IPS DF 6.9 (cell line): ENCODE measurements around the gene HDDC2.

Source experiments
- DNase-seq: peaks from one replicate; pipeline ENCODE4 v3.0.0-alpha.2; 2013; ENCODE audit warnings: low read depth, low spot score
- H3K27ac ChIP-seq: one replicate; pipeline ENCODE4 v1.5.1; 2013; ENCODE audit warnings: low read length, control low read depth
- H3K27me3 ChIP-seq: 2 replicates; pipeline ENCODE4 v1.6.1; 2013; ENCODE audit warnings: mild to moderate bottlenecking, low read length; ENCODE audit not compliant: control insufficient read depth, insufficient read depth
- H3K36me3 ChIP-seq: 2 replicates; pipeline ENCODE4 v1.6.1; 2013; ENCODE audit warnings: low read length; ENCODE audit not compliant: control insufficient read depth, insufficient read depth
- H3K4me1 ChIP-seq: 2 replicates; pipeline ENCODE4 v1.6.1; 2013; ENCODE audit warnings: low read length; ENCODE audit not compliant: control insufficient read depth, insufficient read depth
- H3K4me3 ChIP-seq: 2 replicates; pipeline ENCODE4 v1.5.1; 2013; ENCODE audit warnings: mild to moderate bottlenecking, low read length
- H3K9me3 ChIP-seq: 2 replicates; pipeline ENCODE4 v1.6.1; 2013; ENCODE audit warnings: low read length, inconsistent platforms; ENCODE audit not compliant: control insufficient read depth, insufficient read depth
- WGBS: extraction: QIAGEN DNeasy Blood & Tissue Kit; methylation state at CpG from one replicate; pipeline ENCODE4 v1.1.7; 2013; ENCODE audit warnings: mixed read lengths, missing lambda C conversion rate; ENCODE audit not compliant: insufficient read length, insufficient coverage; 5-methylcytosine and 5-hydroxymethylcytosine counted together

HDDC2 gene

DNA sequence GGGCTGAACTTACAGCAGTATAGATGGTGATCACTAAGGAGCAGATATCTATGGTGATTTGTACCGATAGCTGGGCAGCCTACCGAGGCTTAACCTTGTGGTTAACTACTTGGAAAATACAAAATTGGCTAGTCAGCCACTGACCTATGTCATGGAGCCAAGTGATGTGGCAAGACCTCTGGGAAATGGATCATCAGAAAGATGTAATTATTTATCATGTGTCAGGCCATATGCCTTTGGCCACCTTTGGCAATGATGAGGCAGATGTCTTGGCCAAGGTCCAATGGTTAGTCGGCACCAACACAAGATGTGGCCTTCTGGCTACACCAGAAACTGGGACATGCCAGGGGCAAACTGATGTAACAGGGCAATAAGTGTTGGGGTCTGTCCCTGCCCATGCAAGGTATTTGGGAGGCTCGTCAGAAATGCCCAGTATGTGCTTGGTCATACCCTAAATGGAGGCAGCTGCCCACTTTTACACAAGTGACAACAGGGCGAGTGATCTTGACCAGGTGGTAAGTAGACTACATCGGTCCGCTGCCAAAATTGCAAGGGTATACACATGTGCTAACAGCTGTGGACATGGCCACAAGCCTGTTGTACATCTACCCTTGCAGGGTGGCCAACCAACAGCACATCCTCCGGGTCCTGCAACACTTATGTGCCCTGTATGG is 30.1 kb downstream of the HDDC2 start:
- Histone ChIP-seq H3K4me3 (no peak overlapping the region), H3K27me3 (no peaks in the 10 kb centered on the region), H3K9me3 (no peaks in the 10 kb centered on the region), H3K27ac (no peak overlapping the region), H3K36me3 (no peaks in the 10 kb centered on the region), H3K4me1 (no peaks in the 10 kb centered on the region)
- no peak for DNase-seq
- no CpG with 5 or more reads among the region's 8 CpGs for WGBS

DNA sequence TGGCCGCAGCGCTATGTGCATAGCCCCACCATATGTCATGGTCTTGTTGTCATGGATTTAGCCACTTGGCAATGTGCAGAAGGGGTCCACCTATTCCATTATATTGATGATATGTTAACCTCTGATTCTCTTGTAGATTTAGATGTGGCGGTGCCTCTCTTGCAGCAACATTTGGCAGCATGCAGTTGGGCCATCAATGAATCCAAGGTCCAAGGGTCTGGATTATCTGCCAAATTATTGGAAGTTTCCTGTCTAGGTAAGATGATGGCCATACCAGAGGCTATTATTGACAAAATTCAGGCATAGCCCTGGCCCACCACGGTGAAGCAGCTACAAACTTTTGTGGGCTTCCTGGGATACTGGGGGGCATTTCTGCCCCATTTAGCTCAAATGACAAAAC is 31.4 kb downstream of the HDDC2 start:
- Histone ChIP-seq H3K27ac (no peak overlapping the region), H3K4me1 (no peaks in the 10 kb centered on the region), H3K36me3 (no peaks in the 10 kb centered on the region), H3K9me3 (no peaks in the 10 kb centered on the region), H3K4me3 (no peak overlapping the region), H3K27me3 (no peaks in the 10 kb centered on the region)
- no CpG with 5 or more reads among the region's 4 CpGs for WGBS
- DNase-seq = no peak

DNA sequence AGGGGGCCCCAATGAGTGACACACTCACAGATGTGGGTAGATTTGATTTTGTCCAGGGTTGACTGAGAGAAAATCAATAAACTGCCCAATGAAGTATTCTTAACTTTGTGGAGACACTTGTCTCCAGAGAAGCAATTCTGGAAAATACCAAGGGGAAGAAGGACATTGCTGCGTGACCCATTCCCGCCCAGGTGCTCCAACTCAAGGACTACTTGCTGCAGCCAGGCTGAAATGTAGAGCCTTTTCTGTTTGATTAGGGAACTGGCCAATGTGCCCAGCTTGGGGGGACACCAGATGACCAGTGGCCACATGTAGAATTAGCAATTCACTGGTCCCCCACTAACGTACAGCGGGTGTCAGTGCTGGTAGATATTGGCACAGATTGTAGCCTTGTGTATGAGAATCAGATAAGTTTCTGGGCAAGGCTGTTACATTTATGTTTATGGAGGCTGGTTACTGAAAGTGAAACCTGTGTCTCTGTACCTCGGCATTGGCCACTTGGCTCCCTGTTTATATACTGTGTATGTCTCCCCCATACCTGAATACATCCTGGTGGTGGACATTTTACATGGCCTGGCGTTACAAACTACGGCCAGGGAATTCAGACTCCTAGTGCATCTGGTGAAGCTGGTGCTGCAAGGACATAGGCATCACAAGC is 32.3 kb downstream of the HDDC2 start:
- WGBS = no CpG with 5 or more reads among the region's 7 CpGs
- no peaks in the 10 kb centered on the region for H3K27me3 ChIP-seq
- H3K27ac ChIP-seq = no peak overlapping the region
- no peaks in the 10 kb centered on the region for H3K36me3 ChIP-seq
- DNase-seq = no peak
- no peaks in the 10 kb centered on the region for H3K9me3 ChIP-seq
- no peak overlapping the region for H3K4me3 ChIP-seq
- H3K4me1 ChIP-seq = no peaks in the 10 kb centered on the region

DNA sequence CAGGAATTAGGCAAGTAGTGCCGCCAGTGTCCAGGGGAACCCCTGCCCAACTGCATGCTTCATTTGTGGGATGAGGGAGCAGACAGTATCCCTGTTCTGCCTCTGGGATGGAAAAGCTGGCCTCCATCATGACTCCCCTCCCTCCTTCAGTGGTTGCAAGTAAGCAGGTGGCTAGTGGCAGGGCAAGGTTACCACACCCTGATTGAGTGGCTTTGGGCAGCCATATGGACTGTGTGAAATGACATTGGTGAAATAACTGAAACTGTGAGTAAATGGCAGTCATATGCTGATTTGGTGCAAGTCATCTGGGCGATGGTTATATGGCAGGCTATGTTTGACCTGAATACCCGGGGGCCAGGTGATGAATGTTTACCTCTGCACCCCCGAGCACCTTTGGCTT is 33.0 kb downstream of the HDDC2 start:
- Histone ChIP-seq H3K4me3 (no peak overlapping the region), H3K27me3 (no peaks in the 10 kb centered on the region)
- WGBS = no CpG with 5 or more reads among the region's 4 CpGs

DNA sequence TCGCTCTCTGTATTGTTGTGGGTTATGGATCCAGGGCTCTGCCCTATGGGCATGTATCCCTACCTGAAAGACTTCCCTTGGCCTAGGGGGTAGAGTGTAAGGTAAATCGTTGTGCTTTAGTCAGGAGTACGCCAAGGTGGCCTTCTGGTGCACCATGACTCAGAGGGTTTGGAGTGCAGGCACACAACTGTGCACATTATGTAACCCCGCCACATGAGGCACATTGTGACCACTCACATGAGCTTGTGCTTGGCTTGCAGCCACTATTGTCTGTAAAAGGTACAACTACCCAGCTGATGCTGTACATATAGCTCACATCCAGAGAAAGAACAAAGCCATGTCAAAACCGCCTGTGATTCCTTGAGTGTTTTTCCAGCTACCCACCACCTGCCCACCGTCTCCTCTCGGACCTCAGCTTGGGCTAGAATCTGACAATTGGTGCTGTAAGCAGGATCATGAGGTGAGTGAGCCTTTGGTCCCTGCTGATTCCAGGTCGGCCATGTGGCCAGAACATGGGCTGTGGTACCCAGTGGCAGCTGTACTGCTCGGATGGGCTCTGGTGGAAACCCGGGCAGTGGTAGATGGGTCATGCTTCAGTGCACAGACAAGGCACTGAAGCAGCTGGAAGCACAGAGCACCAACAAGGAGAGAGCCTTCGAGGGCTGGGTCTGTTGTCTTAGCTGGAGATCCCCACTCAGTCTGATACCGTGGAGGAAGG is 33.8 kb downstream of the HDDC2 start:
- no peak for DNase-seq
- H3K27ac ChIP-seq = no peak overlapping the region
- H3K9me3 ChIP-seq = no peaks in the 10 kb centered on the region
- no CpG with 5 or more reads among the region's 12 CpGs for WGBS
- no peaks in the 10 kb centered on the region for H3K27me3 ChIP-seq
- no peaks in the 10 kb centered on the region for H3K4me1 ChIP-seq
- no peaks in the 10 kb centered on the region for H3K36me3 ChIP-seq
- no peak overlapping the region for H3K4me3 ChIP-seq

More for the DNA sequence above, 33.0 kb downstream of the HDDC2 start:
- Histone ChIP-seq H3K9me3 (no peaks in the 10 kb centered on the region), H3K27ac (no peak overlapping the region), H3K36me3 (no peaks in the 10 kb centered on the region), H3K4me1 (no peaks in the 10 kb centered on the region)
- DNase-seq = no peak

DNA sequence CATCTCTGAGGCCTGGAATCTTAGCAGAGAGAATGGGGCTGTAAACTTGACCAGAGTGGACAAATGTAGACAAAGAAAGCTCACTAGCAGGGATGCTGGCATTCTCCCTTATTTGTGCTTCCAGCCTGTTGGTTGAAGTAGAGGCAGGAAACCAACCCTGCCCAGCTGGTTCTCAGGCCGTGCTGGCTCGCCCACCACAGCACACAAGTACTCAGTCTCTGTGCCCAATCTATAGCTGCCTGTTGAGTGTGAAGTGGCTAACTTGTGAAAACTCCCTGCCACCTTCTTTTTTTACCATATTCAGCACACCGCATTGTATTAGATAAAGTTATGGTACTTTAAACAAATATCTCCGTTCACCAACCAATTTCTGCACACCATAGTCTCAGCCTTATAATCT is 37.3 kb downstream of the HDDC2 start:
- no CpG with 5 or more reads among the region's 4 CpGs for WGBS

DNA sequence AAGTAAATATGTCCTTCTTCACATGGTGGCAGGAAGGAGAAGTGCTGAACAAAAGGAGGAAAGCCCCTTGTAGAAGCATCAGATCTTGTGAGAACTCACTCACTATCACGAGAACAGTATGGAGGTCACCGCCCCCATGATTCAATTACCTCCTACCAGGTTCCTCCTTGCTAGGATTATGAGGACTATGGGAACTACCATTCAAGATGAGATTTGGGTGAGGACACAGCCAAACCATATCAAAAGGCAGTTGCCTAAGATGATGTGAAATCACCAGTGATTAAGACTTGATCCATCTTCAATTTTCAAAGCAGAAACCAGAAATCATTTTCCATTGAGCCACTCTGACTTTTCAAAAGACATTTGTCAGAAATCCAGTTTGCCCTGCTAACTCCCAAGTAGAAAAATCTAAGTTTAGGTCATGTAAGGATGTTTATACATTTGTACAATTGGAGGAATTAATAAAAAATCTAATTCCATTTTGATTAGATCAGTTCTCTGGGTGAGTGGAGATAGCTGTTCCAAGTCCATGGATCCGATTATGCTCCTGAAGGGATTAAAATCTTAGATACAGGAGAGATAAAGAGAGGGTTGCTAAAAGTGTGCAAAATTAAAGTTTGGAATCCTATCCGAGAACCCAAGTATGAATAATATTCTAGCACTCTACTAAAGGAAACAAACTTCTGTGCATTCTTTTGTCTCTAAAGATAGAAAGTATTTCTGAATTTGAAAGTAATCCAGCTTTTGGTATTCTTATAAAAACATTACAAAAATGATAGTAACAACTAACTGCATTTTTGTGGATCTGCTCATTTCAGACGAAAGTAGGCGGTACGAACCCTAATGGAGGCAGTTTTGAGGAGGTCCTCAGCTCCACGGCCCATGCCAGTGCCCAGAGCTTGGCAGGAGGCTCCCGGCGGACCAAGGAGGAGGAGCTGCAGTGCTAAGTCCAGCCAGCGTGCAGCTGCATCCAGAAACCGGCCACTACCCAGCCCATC is 39.5 kb downstream of the HDDC2 start:
- WGBS = no CpG with 5 or more reads among the region's 12 CpGs
- Histone ChIP-seq H3K27me3 (no peaks in the 10 kb centered on the region), H3K36me3 (no peaks in the 10 kb centered on the region), H3K4me1 (no peaks in the 10 kb centered on the region), H3K4me3 (no peak overlapping the region), H3K27ac (no peak overlapping the region), H3K9me3 (no peaks in the 10 kb centered on the region)
- no peak for DNase-seq

More for the DNA sequence above, 37.3 kb downstream of the HDDC2 start:
- Histone ChIP-seq H3K9me3 (no peaks in the 10 kb centered on the region), H3K27ac (no peak overlapping the region), H3K27me3 (no peaks in the 10 kb centered on the region), H3K4me1 (no peaks in the 10 kb centered on the region), H3K4me3 (no peak overlapping the region), H3K36me3 (no peaks in the 10 kb centered on the region)
- DNase-seq = no peak

DNA sequence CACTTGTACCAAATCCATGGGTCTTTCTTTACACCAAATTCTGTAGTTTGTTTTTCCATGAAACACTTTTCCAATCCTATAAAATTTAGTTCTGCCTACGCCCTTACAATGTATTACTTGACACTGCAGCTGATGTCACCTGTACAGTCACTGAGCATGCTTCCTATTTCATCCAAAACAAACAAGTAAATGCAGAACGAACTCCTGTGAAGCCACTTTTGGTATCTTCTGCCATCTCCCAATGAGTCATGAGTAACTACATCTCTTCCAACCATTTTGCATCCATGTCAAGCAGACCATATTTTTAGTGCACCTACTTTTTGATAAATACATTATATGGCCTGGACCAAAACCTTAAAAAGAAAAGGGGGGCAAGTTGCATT is 42.4 kb downstream of the HDDC2 start:
- Histone ChIP-seq H3K4me3 (no peak overlapping the region), H3K9me3 (no peaks in the 10 kb centered on the region), H3K27me3 (no peaks in the 10 kb centered on the region), H3K36me3 (no peaks in the 10 kb centered on the region), H3K4me1 (no peaks in the 10 kb centered on the region), H3K27ac (no peak overlapping the region)
- DNase-seq = no peak
- WGBS = no CpG with 5 or more reads among the region's 2 CpGs

DNA sequence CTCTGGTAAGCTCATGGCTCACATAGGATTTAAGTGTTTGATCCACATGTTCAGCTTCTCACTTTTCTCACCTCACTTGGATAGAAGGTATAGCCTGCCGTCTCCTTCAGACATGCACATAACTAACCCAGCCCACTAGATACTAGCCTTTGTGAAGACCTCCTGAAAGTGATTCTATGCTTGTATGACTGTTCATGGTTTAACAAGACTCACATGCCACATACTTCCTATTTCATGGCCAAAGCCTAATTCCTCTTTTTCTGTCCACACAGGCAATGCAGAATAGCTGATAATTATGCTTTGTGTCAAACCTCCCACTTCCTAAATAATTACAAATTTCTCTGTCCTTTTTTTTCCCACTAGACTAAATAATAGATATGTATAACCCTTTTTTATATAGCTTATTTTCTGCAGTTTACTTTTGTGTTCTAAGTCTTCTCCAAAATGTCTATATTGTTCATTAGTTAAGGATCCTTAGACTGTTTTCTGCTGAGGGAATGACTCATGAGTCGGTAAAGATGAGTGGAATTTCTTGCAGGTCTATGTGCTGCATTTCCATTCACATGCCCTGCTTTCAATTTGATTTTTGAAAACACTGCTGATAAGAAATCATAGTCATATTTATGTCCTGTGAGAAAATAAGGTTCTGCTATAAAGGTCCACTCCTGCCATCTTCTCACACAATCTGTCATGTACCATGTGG is 43.0 kb downstream of the HDDC2 start:
- no CpG with 5 or more reads among the region's 2 CpGs for WGBS
- Histone ChIP-seq H3K4me3 (no peak overlapping the region), H3K36me3 (no peaks in the 10 kb centered on the region), H3K27me3 (no peaks in the 10 kb centered on the region), H3K27ac (no peak overlapping the region), H3K4me1 (no peaks in the 10 kb centered on the region), H3K9me3 (no peaks in the 10 kb centered on the region)
- no peak for DNase-seq
